IMR-90 (cell line): ENCODE measurements around the gene ATP10A. TPM values are rescaled to one million over a fixed set of nuclear protein-coding genes. Genes with fewer than 3 reads are reported as not detected.
"Not testable (repeated sequence)": the region's sequence is repeated elsewhere in the genome, so short reads cannot be mapped to it uniquely, and the experiment has no call there.

ENCODE experiments used
- ATAC-seq: fragments of 200-7000 bp; cut with Tn5 transposase; 2 replicates; pipeline ENCODE4 v1.9.1; 2020; ENCODE audit warnings: low read depth, mild to moderate bottlenecking, moderate library complexity
- BruUV-seq: library from RNA; stranded (reverse); fragments of 400-500 nt; replicated peaks from 2 replicates; lab custom pipeline; 2021; lab: Mats Ljungman, UMichigan
- CTCF ChIA-PET: fragments of 300-600 bp; formaldehyde crosslinking; extraction: SDS; loops from one replicate; lab custom pipeline; 2021; ENCODE audit warnings: antibody characterized with exemption; lab: Yijun Ruan, JAX
- POLR2A ChIA-PET: fragments of 300-600 bp; sonication (Branson Sonifier 250); formaldehyde crosslinking; loops from one replicate; lab custom pipeline; 2022; ENCODE audit warnings: antibody characterized with exemption; ENCODE audit not compliant: unreplicated experiment; lab: Charles Lee
- DNase-seq: peaks from one replicate; pipeline ENCODE4 v3.0.0; 2013
- H2AFZ ChIP-seq: replicated peaks from 2 replicates; pipeline ENCODE3; 2013; ENCODE audit warnings: low read length, mild to moderate bottlenecking; ENCODE audit not compliant: poor library complexity
- H2AK5ac ChIP-seq: 2 replicates; pipeline ENCODE4 v1.6.1; 2013; ENCODE audit warnings: low read depth, low read length, inconsistent platforms
- H2AK9ac ChIP-seq: replicated peaks from 2 replicates; pipeline ENCODE3; 2013; ENCODE audit warnings: mild to moderate bottlenecking, low read depth, low read length, moderate library complexity; ENCODE audit not compliant: poor library complexity
- H2BK120ac ChIP-seq: 2 replicates; pipeline ENCODE4 v1.6.1; 2013; ENCODE audit warnings: low read depth, low read length, inconsistent platforms
- H2BK15ac ChIP-seq: 3 replicates; pipeline ENCODE4 v1.6.1; 2013; ENCODE audit warnings: low read depth, low read length, inconsistent platforms
- H2BK20ac ChIP-seq: 2 replicates; pipeline ENCODE4 v1.6.1; 2013; ENCODE audit warnings: low read depth, mild to moderate bottlenecking, inconsistent platforms, low read length, moderate library complexity
- H2BK5ac ChIP-seq: 2 replicates; pipeline ENCODE4 v1.6.1; 2013; ENCODE audit warnings: mild to moderate bottlenecking, low read depth, low read length, inconsistent platforms; ENCODE audit not compliant: poor library complexity, severe bottlenecking
- H3K14ac ChIP-seq: replicated peaks from 2 replicates; pipeline ENCODE4 v1.6.1; 2013; ENCODE audit warnings: low read depth, low read length, inconsistent platforms
- H3K18ac ChIP-seq: 2 replicates; pipeline ENCODE4 v1.6.1; 2013; ENCODE audit warnings: low read depth, low read length, control low read depth
- H3K23ac ChIP-seq: 2 replicates; pipeline ENCODE4 v1.6.1; 2013; ENCODE audit warnings: low read depth, low read length, inconsistent platforms
- H3K27ac ChIP-seq: 2 replicates; pipeline ENCODE4 v1.5.1; 2013; ENCODE audit warnings: mild to moderate bottlenecking, control low read depth, low read length; ENCODE audit not compliant: insufficient read depth
- H3K27me3 ChIP-seq: 2 replicates; pipeline ENCODE4 v1.6.1; 2013; ENCODE audit warnings: low read length; ENCODE audit not compliant: control insufficient read depth, insufficient read depth
- H3K36me3 ChIP-seq: 2 replicates; pipeline ENCODE4 v1.6.1; 2013; ENCODE audit warnings: low read length, mixed read lengths; ENCODE audit not compliant: control insufficient read depth, insufficient read depth
- H3K4ac ChIP-seq: 2 replicates; pipeline ENCODE4 v1.6.1; 2013; ENCODE audit warnings: low read depth, low read length, inconsistent platforms
- H3K4me1 ChIP-seq: 2 replicates; pipeline ENCODE4 v1.6.1; 2013; ENCODE audit warnings: low read length, mixed read lengths; ENCODE audit not compliant: control insufficient read depth, insufficient read depth
- H3K4me2 ChIP-seq: 2 replicates; pipeline ENCODE4 v1.6.1; 2013; ENCODE audit warnings: low read depth, mild to moderate bottlenecking, control low read depth, low read length, moderate library complexity
- H3K4me3 ChIP-seq: 2 replicates; pipeline ENCODE4 v1.5.1; 2013; ENCODE audit warnings: low read depth, mild to moderate bottlenecking, control low read depth, low read length, moderate library complexity; ENCODE audit not compliant: insufficient read depth
- H3K56ac ChIP-seq: 2 replicates; pipeline ENCODE4 v1.6.1; 2013; ENCODE audit warnings: low read length, inconsistent platforms; ENCODE audit not compliant: insufficient read depth; ENCODE audit errors: extremely low read depth
- H3K79me1 ChIP-seq, 2 experiments: 2 replicates each; pipeline ENCODE4 v1.6.1; 2013; ENCODE audit warnings: low read length in 2 of 2, inconsistent platforms in 1 of 2, low read depth in 1 of 2
- H3K9ac ChIP-seq: 2 replicates; pipeline ENCODE4 v1.6.1; 2013; ENCODE audit warnings: low read depth, low read length, control low read depth
- H3K9me1 ChIP-seq: 2 replicates; pipeline ENCODE4 v1.6.1; 2013; ENCODE audit warnings: low read length, inconsistent platforms; ENCODE audit not compliant: insufficient read depth
- H3K9me3 ChIP-seq: 2 replicates; pipeline ENCODE4 v1.6.1; 2013; ENCODE audit warnings: low read length; ENCODE audit not compliant: control insufficient read depth, insufficient read depth
- H4K20me1 ChIP-seq: 2 replicates; pipeline ENCODE4 v1.6.1; 2013; ENCODE audit warnings: low read length, inconsistent platforms; ENCODE audit not compliant: insufficient read depth
- H4K5ac ChIP-seq: 2 replicates; pipeline ENCODE4 v1.6.1; 2013; ENCODE audit warnings: mild to moderate bottlenecking, low read depth, low read length, control low read depth
- H4K8ac ChIP-seq, 2 experiments: 2 replicates each; pipeline ENCODE4 v1.6.1; 2013; ENCODE audit warnings: low read depth in 2 of 2, low read length in 2 of 2, control low read depth in 1 of 2, inconsistent platforms in 1 of 2
- H4K91ac ChIP-seq: 2 replicates; pipeline ENCODE4 v1.6.1; 2013; ENCODE audit warnings: low read depth, low read length, inconsistent platforms; ENCODE audit not compliant: insufficient read depth
- WGBS, 2 experiments: methylation state at CpG; one replicate each; pipeline versions ENCODE4 v1.1.5 to v1.1.7; 2013; ENCODE audit warnings: missing lambda C conversion rate in 2 of 2; ENCODE audit not compliant: insufficient read length in 1 of 2; ENCODE audit errors: extremely low coverage in 2 of 2; 5-methylcytosine and 5-hydroxymethylcytosine counted together
- dilution Hi-C: fragments of 300-500 bp; cut with HindIII; formaldehyde crosslinking; loops from one replicate; pipeline ENCODE4 v1.14.3; 2018; ENCODE audit warnings: low sequenced_read_pairs; ENCODE audit not compliant: unreplicated experiment
- in situ Hi-C: fragments of 300-500 bp; cut with MboI; formaldehyde crosslinking; loops from 3 replicates; pipeline ENCODE4 v1.14.3; 2019; ENCODE audit warnings: low sequenced_read_pairs, inconsistent platforms, mixed read lengths
- intact Hi-C: fragments of 100-400 bp; cut with micrococcal nuclease; formaldehyde crosslinking; loops from 2 replicates; pipeline ENCODE4 v1.10.0; 2022
- polyA plus RNA-seq, 3 experiments: library from polyadenylated mRNA; depleted of rRNA; stranded (reverse); fragments of >200 nt; gene quantifications; 2 replicates each; pipeline ENCODE4 v1.2.3, GENCODE V29; 2012; ENCODE audit warnings: low replicate concordance in 1 of 3
- total RNA-seq: library from RNA; depleted of rRNA; stranded (reverse); fragments of >200 nt; gene quantifications from 2 replicates; pipeline ENCODE4 v1.2.3, GENCODE V29; 2012

Gene ATP10A
- total and polyA plus RNA-seq, 2 of the 4 experiments (the other 2 are of a cell fraction): 13.8 to 16.0 TPM

GRCh38 chr15:25880877-25881276 is 17.8 kb upstream of the ATP10A start:
- no CpG with 5 or more reads among the region's 6 CpGs for WGBS, 2 experiments
- ATAC-seq, H4K91ac ChIP-seq, H3K56ac ChIP-seq, H2AFZ ChIP-seq, BruUV-seq, H2BK20ac ChIP-seq, H3K4me3 ChIP-seq, H3K79me1 ChIP-seq, H3K9me3 ChIP-seq, H2BK15ac ChIP-seq, POLR2A ChIA-PET, H3K27ac ChIP-seq, H3K18ac ChIP-seq, H2AK9ac ChIP-seq, H3K9ac ChIP-seq, DNase-seq, H2BK120ac ChIP-seq, H4K5ac ChIP-seq, H3K4me2 ChIP-seq, dilution Hi-C loops, H3K4ac ChIP-seq, H2AK5ac ChIP-seq, H4K8ac ChIP-seq, H2BK5ac ChIP-seq, in situ Hi-C loops, H4K20me1 ChIP-seq, H3K36me3 ChIP-seq, H3K14ac ChIP-seq, H3K23ac ChIP-seq, H3K27me3 ChIP-seq: not testable (repeated sequence)
- intact Hi-C loops: loop anchor here (5.0 kb wide), 1 partner anchor 89 kb away; no protein-coding TSS in a partner anchor
- peaks cover 20% of the 10 kb centered on the region for H3K9me1 ChIP-seq
- H3K4me1 ChIP-seq: peaks cover 20% of the 10 kb centered on the region
- CTCF ChIA-PET: interaction anchor here (1.2 kb wide), 1 partner anchor 53 kb away, joined by 3 read pairs; no protein-coding TSS in a partner anchor
